ENCODE results near the gene STK39.
"Not testable (repeated sequence)": the region's sequence is repeated elsewhere in the genome, so short reads cannot be mapped to it uniquely, and the experiment has no call there.

STK39 gene

DNA sequence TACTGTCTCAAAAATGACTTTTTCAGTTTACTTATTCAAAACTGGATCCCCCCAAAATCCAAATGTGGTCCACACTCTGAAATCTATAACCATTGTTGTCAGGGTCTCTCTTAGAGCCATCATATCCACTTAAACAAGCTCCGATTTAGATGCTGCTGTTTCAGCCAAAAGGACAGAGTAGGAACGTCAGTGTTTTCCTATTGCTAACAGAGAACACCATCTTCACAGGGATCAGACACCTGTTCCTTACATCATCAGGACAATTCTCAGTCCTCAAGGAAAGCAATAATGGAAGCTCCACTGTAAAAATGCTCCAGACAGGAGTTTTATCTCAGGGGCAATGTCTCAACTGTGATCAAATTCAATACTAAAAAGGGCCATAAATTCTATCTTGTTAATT is 155.4 kb downstream of the STK39 start:
- DNase-seq (ENCODE audit: low read depth), result no peak
- no peak for TF ChIP-seq CTCF (IDR thresholded peaks at IDR 0.05; ENCODE audit: insufficient read depth, low read depth, low read length, missing control alignments)
- no peak overlapping the region for H3K4me3 ChIP-seq (ENCODE audit: low read length)

DNA sequence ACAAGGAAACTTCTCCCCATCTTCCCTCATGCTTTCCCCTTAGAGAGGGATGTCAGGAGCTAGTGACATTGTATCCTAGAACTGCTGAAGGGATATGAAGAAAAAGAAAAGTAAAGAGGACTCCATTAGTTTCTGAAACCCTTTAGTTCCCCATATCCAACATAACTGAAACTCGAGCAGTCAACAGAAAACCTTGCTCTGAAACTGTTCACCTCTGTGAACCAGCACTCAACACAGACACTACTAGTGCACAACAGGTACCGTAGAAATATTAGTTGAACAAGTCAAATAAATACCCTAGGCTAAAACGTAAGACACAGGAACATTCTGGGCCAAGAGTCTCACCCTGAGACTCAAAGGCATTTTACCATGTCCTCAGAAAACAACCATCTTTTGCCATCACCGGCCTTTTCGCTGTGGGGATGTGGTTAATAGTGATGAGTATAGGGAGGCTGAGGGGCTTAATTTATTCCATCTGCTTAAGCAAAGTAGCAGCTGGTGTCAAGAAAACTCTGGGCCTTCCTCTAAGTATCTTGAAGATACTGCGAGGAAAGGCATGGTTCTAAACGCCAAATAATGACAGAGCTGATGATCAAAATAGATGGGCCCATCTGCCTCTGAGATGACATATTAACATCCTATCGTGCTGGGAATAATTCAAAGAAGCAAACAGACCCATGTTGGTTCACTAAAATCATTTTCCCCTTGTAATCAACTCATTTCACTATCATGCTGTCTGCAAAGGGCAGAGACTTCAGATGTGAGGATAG is 156.8 kb downstream of the STK39 start:
- no peak for TF ChIP-seq CTCF (IDR thresholded peaks at IDR 0.05; ENCODE audit: insufficient read depth, low read depth, low read length, missing control alignments)
- no peak overlapping the region for H3K4me3 ChIP-seq (ENCODE audit: low read length)
- no peak for DNase-seq (ENCODE audit: low read depth)

- DNase-seq (ENCODE audit: low read depth), result no peak
- H3K4me3 ChIP-seq (ENCODE audit: low read length), result no peak overlapping the region
- TF ChIP-seq CTCF (IDR thresholded peaks at IDR 0.05; ENCODE audit: insufficient read depth, low read depth, low read length, missing control alignments), result no peak
These were observed 158.2 kb downstream of the STK39 start for GRCh38 chr2:168089200-168089599.

- no peak for DNase-seq (ENCODE audit: low read depth)
- no peak for TF ChIP-seq CTCF (IDR thresholded peaks at IDR 0.05; ENCODE audit: insufficient read depth, low read depth, low read length, missing control alignments)
- H3K4me3 ChIP-seq (ENCODE audit: low read length), result no peak overlapping the region
These were observed 160.0 kb downstream of the STK39 start for GRCh38 chr2:168087401-168087800.

- no peak for TF ChIP-seq CTCF (IDR thresholded peaks at IDR 0.05; ENCODE audit: insufficient read depth, low read depth, low read length, missing control alignments)
- DNase-seq (ENCODE audit: low read depth), result no peak
- H3K4me3 ChIP-seq (ENCODE audit: low read length), result no peak overlapping the region
These were observed 160.5 kb downstream of the STK39 start for GRCh38 chr2:168086851-168087250.

- no peak for TF ChIP-seq CTCF (IDR thresholded peaks at IDR 0.05; ENCODE audit: insufficient read depth, low read depth, low read length, missing control alignments)
- DNase-seq (ENCODE audit: low read depth), result no peak
- H3K4me3 ChIP-seq (ENCODE audit: low read length), result no peak overlapping the region
These were observed 161.5 kb downstream of the STK39 start for GRCh38 chr2:168085801-168086361.

- TF ChIP-seq CTCF (IDR thresholded peaks at IDR 0.05; ENCODE audit: insufficient read depth, low read depth, low read length, missing control alignments), result no peak
- peak; percentile 9 for DNase-seq (ENCODE audit: low read depth)
These were observed 163.1 kb downstream of the STK39 start for GRCh38 chr2:168084288-168084687.

DNA sequence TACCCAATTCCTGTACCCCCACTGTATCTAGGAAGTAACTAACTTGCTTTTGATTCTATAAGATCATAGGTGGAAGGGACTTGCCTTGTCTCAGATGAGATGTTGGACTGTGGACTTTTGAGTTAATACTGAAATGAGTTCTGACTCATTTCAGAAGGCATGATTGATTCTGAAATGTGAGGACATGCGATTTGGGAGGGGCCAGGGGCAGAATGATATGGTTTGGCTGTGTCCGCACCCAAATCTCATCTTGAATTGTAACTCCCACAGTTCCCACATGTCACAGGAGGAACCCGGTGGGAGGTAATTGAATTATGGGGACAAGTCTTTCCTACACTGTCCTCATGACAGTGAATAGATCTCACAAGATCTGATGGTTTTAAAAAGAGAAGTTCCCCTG is 165.9 kb downstream of the STK39 start:
- DNase-seq (ENCODE audit: low read depth); H3K4me3 ChIP-seq (ENCODE audit: low read length): not testable (repeated sequence)

More at GRCh38 chr2:168084288-168084687, 163.1 kb downstream of the STK39 start:
- no peak overlapping the region for H3K4me3 ChIP-seq (ENCODE audit: low read length)

Measured in epithelial cell of esophagus (primary cell).